Neuronal stem cell (in vitro differentiated cells): ENCODE measurements around the gene DMXL1.
A peak's percentile ranks its signal among the peaks of the same experiment; 100 is the strongest.

Experiments used
- DNase-seq: peaks from one replicate; pipeline ENCODE4 v3.0.0-alpha.2; 2013; ENCODE audit warnings: low spot score
- H2AFZ ChIP-seq: one replicate; pipeline ENCODE4 v1.6.1; 2013; ENCODE audit warnings: mild to moderate bottlenecking, low read length, inconsistent platforms
- H2AK5ac ChIP-seq: 2 replicates; pipeline ENCODE4 v1.6.1; 2013; ENCODE audit warnings: low read depth, mild to moderate bottlenecking, inconsistent platforms, low read length, moderate library complexity, mixed read lengths
- H2BK120ac ChIP-seq: 2 replicates; pipeline ENCODE4 v1.6.1; 2013; ENCODE audit warnings: low read depth, mild to moderate bottlenecking, inconsistent platforms, low read length, moderate library complexity, mixed read lengths
- H2BK12ac ChIP-seq: one replicate; pipeline ENCODE4 v1.6.1; 2013; ENCODE audit warnings: low read length, inconsistent platforms
- H2BK15ac ChIP-seq: 2 replicates; pipeline ENCODE4 v1.6.1; 2013; ENCODE audit warnings: mild to moderate bottlenecking, low read length, inconsistent platforms, mixed read lengths
- H2BK5ac ChIP-seq: one replicate; pipeline ENCODE4 v1.6.1; 2013; ENCODE audit warnings: inconsistent platforms, mild to moderate bottlenecking, low read length, moderate library complexity
- H3K14ac ChIP-seq: one replicate; pipeline ENCODE4 v1.6.1; 2013; ENCODE audit warnings: low read length, inconsistent platforms
- H3K18ac ChIP-seq: 2 replicates; pipeline ENCODE4 v1.6.1; 2013; ENCODE audit warnings: low read length, inconsistent platforms
- H3K23ac ChIP-seq: 2 replicates; pipeline ENCODE4 v1.6.1; 2013; ENCODE audit warnings: low read depth, mild to moderate bottlenecking, mixed read lengths, low read length, inconsistent platforms; ENCODE audit not compliant: poor library complexity
- H3K27ac ChIP-seq: replicated peaks from 3 replicates; pipeline ENCODE4 v1.5.1; 2013; ENCODE audit warnings: low read length, inconsistent platforms
- H3K27me3 ChIP-seq, 3 experiments: 2 replicates each; pipeline ENCODE4 v1.6.1; 2013; ENCODE audit warnings: low read length in 3 of 3, mild to moderate bottlenecking in 2 of 3, inconsistent platforms in 1 of 3, low read depth in 1 of 3, mixed read lengths in 1 of 3, moderate library complexity in 1 of 3; ENCODE audit not compliant: control insufficient read depth in 3 of 3, insufficient read depth in 3 of 3
- H3K36me3 ChIP-seq, 2 donors: replicated peaks in 1 of 2; 2 replicates each; pipeline ENCODE4 v1.6.1; 2013; ENCODE audit warnings: low read length in 2 of 2; ENCODE audit not compliant: control insufficient read depth in 2 of 2, insufficient read depth in 2 of 2
- H3K4ac ChIP-seq: 2 replicates; pipeline ENCODE4 v1.6.1; 2013; ENCODE audit warnings: inconsistent platforms, mild to moderate bottlenecking, low read length, moderate library complexity
- H3K4me1 ChIP-seq, 2 donors: 1 replicate in 1 of 2; 2 replicates in 1 of 2; pipeline ENCODE4 v1.6.1; 2013; ENCODE audit warnings: low read length in 2 of 2, low read depth in 1 of 2; ENCODE audit not compliant: control insufficient read depth in 2 of 2, insufficient read depth in 1 of 2
- H3K4me2 ChIP-seq: one replicate; pipeline ENCODE4 v1.6.1; 2013; ENCODE audit warnings: mild to moderate bottlenecking, low read length, inconsistent platforms; ENCODE audit not compliant: insufficient read depth, poor library complexity, severe bottlenecking
- H3K4me3 ChIP-seq, 2 donors: 2 replicates each; pipeline ENCODE4 v1.5.1; 2013; ENCODE audit warnings: low read length in 2 of 2, mild to moderate bottlenecking in 2 of 2, inconsistent platforms in 1 of 2, moderate library complexity in 1 of 2
- H3K79me1 ChIP-seq: one replicate; pipeline ENCODE4 v1.6.1; 2013; ENCODE audit warnings: low read depth, mild to moderate bottlenecking, inconsistent platforms, low read length, moderate library complexity
- H3K9ac ChIP-seq: one replicate; pipeline ENCODE4 v1.6.1; 2013; ENCODE audit warnings: mild to moderate bottlenecking, low read depth, low read length, inconsistent platforms; ENCODE audit not compliant: poor library complexity
- H3K9me3 ChIP-seq, 2 donors: replicated peaks in 1 of 2; 2 replicates each; pipeline versions ENCODE3 to v1.6.1; 2013; ENCODE audit warnings: low read length in 2 of 2, mild to moderate bottlenecking in 2 of 2, inconsistent platforms in 1 of 2, low read depth in 1 of 2, mixed read lengths in 1 of 2, moderate library complexity in 1 of 2; ENCODE audit not compliant: control insufficient read depth in 2 of 2, insufficient read depth in 1 of 2
- H4K8ac ChIP-seq: one replicate; pipeline ENCODE4 v1.6.1; 2013; ENCODE audit warnings: low read depth, mild to moderate bottlenecking, inconsistent platforms, low read length, moderate library complexity
- H4K91ac ChIP-seq: one replicate; pipeline ENCODE4 v1.6.1; 2013; ENCODE audit warnings: low read length, low read depth, mild to moderate bottlenecking, inconsistent platforms; ENCODE audit not compliant: poor library complexity
- WGBS, 2 donors: extraction: QIAGEN DNeasy Blood & Tissue Kit; methylation state at CpG; one replicate each; pipeline ENCODE4 v1.1.7; 2013; ENCODE audit warnings: missing lambda C conversion rate in 2 of 2, mixed read lengths in 1 of 2; ENCODE audit not compliant: insufficient read length in 2 of 2, insufficient replicate concordance in 1 of 2; ENCODE audit errors: extremely low coverage in 2 of 2; 5-methylcytosine and 5-hydroxymethylcytosine counted together

DMXL1 gene

GRCh38 chr5:119158144-119158543, 87.3 kb downstream of the DMXL1 start:
- Histone ChIP-seq H3K36me3 (peaks cover 0 to 11% of the 10 kb centered on the region in 2 donors), H3K18ac (no peak overlapping the region), H2AFZ (no peak overlapping the region), H3K79me1 (no peaks in the 10 kb centered on the region), H4K91ac (no peak overlapping the region), H3K4me3 (no peak overlapping the region), H3K14ac (no peak overlapping the region), H3K27me3 (no peaks in the 10 kb centered on the region), H2BK120ac (no peak overlapping the region), H3K4me1 (no peaks in the 10 kb centered on the region), H3K4ac (no peak overlapping the region), H2BK15ac (no peak overlapping the region), H2AK5ac (no peak overlapping the region), H4K8ac (no peak overlapping the region), H2BK5ac (no peak overlapping the region), H3K23ac (no peak overlapping the region), H3K27ac (no peak overlapping the region), H3K4me2 (no peak overlapping the region), H3K9me3 (no peaks in the 10 kb centered on the region), H2BK12ac (no peak overlapping the region), H3K9ac (no peak overlapping the region)
- no CpG with 5 or more reads among the region's 2 CpGs for WGBS, 2 donors
- no peak for DNase-seq

GRCh38 chr5:119161430-119161829, 90.5 kb downstream of the DMXL1 start:
- Histone ChIP-seq H2AFZ (no peak overlapping the region), H3K18ac (no peak overlapping the region), H3K27ac (no peak overlapping the region), H2BK12ac (no peak overlapping the region), H4K91ac (no peak overlapping the region), H2BK120ac (no peak overlapping the region), H3K4ac (no peak overlapping the region), H2AK5ac (no peak overlapping the region), H4K8ac (no peak overlapping the region), H2BK15ac (no peak overlapping the region), H3K79me1 (no peaks in the 10 kb centered on the region), H3K4me2 (no peak overlapping the region), H3K27me3 (no peaks in the 10 kb centered on the region), H3K9ac (no peak overlapping the region), H3K36me3 (peaks cover 0 to 15% of the 10 kb centered on the region in 2 donors), H3K23ac (no peak overlapping the region), H3K4me3 (no peak overlapping the region), H3K9me3 (peaks cover 0 to 5% of the 10 kb centered on the region in 2 donors), H3K14ac (no peak overlapping the region), H3K4me1 (no peaks in the 10 kb centered on the region), H2BK5ac (peak overlapping the region; percentile 77)
- no peak for DNase-seq
- WGBS, 2 donors = no CpG with 5 or more reads among the region's 4 CpGs

DNA sequence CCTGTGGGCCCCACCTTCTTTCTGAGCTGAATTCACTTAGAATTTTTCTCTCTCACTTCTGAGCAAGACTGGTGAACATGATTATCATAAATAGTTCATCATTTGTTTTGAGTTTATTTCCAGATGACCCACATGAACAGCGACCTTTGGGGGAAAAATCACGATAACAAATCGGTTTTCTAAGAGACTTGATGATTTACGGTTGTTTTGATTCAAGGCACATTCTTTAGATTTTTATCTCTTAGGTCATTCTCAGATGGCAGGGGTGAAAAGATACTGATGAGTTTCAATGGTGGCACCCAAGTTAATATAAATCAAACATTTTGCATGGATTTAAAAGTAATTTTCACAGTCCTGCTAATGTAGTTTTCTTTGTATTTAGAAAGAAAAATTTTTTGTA, 95.1 kb downstream of the DMXL1 start:
- no peak overlapping the region for H3K14ac ChIP-seq
- no peak overlapping the region for H2BK12ac ChIP-seq
- no peak overlapping the region for H3K27ac ChIP-seq
- no peak overlapping the region for H3K18ac ChIP-seq
- H3K4me1 ChIP-seq = no peaks in the 10 kb centered on the region
- no peak overlapping the region for H2AK5ac ChIP-seq
- H3K36me3 ChIP-seq = peaks cover 0 to 19% of the 10 kb centered on the region in 2 donors
- H3K9me3 ChIP-seq = peaks cover 0 to 5% of the 10 kb centered on the region in 2 donors
- H2BK15ac ChIP-seq = no peak overlapping the region
- no peak overlapping the region for H2AFZ ChIP-seq
- H4K8ac ChIP-seq = no peak overlapping the region
- no peaks in the 10 kb centered on the region for H3K27me3 ChIP-seq
- H3K4me2 ChIP-seq = no peak overlapping the region
- no CpG with 5 or more reads among the region's 4 CpGs for WGBS, 2 donors
- DNase-seq = no peak
- H2BK5ac ChIP-seq = no peak overlapping the region
- H2BK120ac ChIP-seq = no peak overlapping the region
- H3K23ac ChIP-seq = no peak overlapping the region
- H3K4me3 ChIP-seq = no peak overlapping the region
- H3K9ac ChIP-seq = no peak overlapping the region
- H4K91ac ChIP-seq = no peak overlapping the region
- H3K79me1 ChIP-seq = no peaks in the 10 kb centered on the region
- no peak overlapping the region for H3K4ac ChIP-seq

GRCh38 chr5:119168401-119168800, 97.5 kb downstream of the DMXL1 start:
- H3K4me2 ChIP-seq = no peak overlapping the region
- no peak overlapping the region for H3K18ac ChIP-seq
- no peak overlapping the region for H3K9ac ChIP-seq
- no peaks in the 10 kb centered on the region for H3K27me3 ChIP-seq
- no peaks in the 10 kb centered on the region for H3K79me1 ChIP-seq
- H2BK15ac ChIP-seq = no peak overlapping the region
- H2BK120ac ChIP-seq = no peak overlapping the region
- no peak overlapping the region for H3K23ac ChIP-seq
- H3K4ac ChIP-seq = no peak overlapping the region
- no CpG with 5 or more reads among the region's 1 CpG for WGBS, 2 donors
- no peaks in the 10 kb centered on the region for H3K4me1 ChIP-seq
- H3K27ac ChIP-seq = no peak overlapping the region
- H2AFZ ChIP-seq = no peak overlapping the region
- H2BK5ac ChIP-seq = no peak overlapping the region
- no peak for DNase-seq
- no peak overlapping the region for H2AK5ac ChIP-seq
- H3K14ac ChIP-seq = no peak overlapping the region
- H3K4me3 ChIP-seq = no peak overlapping the region
- H2BK12ac ChIP-seq = no peak overlapping the region
- H4K91ac ChIP-seq = no peak overlapping the region
- H4K8ac ChIP-seq = no peak overlapping the region
- peaks cover 0 to 22% of the 10 kb centered on the region in 2 donors for H3K36me3 ChIP-seq
- H3K9me3 ChIP-seq = peaks cover 0 to 5% of the 10 kb centered on the region in 2 donors
